ENCODE data around the gene DHDDS. TPM values are rescaled to one million over a fixed set of nuclear protein-coding genes. Genes with fewer than 3 reads are reported as not detected.

DHDDS gene
- total and polyA plus RNA-seq, 2 of the 13 experiments (the other 11 are each of a cell fraction or from before 2014, with no cell fraction given), result 18.9 to 28.3 TPM

DNA sequence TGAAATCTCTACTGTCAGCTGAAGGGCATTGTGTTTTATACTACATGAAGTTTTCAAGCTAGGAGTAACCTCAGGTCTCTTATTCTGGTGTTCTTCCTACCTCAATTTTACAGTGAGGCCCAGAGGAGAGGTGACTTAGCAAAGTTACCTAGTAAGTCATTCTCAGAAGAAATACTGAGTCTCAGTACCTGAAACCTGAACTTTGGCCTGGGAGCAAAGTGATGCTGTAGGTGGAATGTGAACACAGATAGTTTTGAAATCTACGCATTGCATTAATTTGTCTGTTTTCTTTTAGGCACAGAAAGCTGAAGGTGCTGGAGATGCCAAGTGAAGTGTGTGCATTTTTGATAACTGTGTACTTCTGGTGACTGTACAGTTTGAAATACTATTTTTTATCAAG lies 42.7 kb downstream of the DHDDS start (continued):
- no peak for TF ChIP-seq LCORL (IDR thresholded peaks at IDR 0.05)
- TF ChIP-seq LCORL (CRISPR knock-in tag; IDR thresholded peaks at IDR 0.05), result no peak
- peak; percentile 99 for TF ChIP-seq ZSCAN21 (CRISPR knock-in tag; IDR thresholded peaks at IDR 0.05; ENCODE audit: borderline replicate concordance)
- TF ChIP-seq NCOR1 (IDR thresholded peaks at IDR 0.05; ENCODE audit: borderline replicate concordance, low read length), result no peak
- TF ChIP-seq TGIF2 (CRISPR knock-in tag; IDR thresholded peaks at IDR 0.05), result no peak
- TF ChIP-seq, protein P1, sequence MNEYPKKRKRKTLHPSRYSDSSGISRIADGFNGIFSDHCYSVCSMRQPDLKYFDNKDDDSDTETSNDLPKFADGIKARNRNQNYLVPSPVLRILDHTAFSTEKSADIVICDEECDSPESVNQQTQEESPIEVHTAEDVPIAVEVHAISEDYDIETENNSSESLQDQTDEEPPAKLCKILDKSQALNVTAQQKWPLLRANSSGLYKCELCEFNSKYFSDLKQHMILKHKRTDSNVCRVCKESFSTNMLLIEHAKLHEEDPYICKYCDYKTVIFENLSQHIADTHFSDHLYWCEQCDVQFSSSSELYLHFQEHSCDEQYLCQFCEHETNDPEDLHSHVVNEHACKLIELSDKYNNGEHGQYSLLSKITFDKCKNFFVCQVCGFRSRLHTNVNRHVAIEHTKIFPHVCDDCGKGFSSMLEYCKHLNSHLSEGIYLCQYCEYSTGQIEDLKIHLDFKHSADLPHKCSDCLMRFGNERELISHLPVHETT (CRISPR knock-in tag; conservative IDR thresholded peaks at IDR 0.05), result no peak
- no peak for TF ChIP-seq ZNF503 (CRISPR knock-in tag; IDR thresholded peaks at IDR 0.05)
- TF ChIP-seq ZSCAN9 (CRISPR knock-in tag; IDR thresholded peaks at IDR 0.05; ENCODE audit: borderline replicate concordance), result peak; percentile 90
- no peak for TF ChIP-seq NBN (conservative IDR thresholded peaks at IDR 0.05)
- no peak for TF ChIP-seq KDM3A (CRISPR knock-in tag; IDR thresholded peaks at IDR 0.05; ENCODE audit: low read depth)
- TF ChIP-seq ZNF407 (CRISPR knock-in tag; IDR thresholded peaks at IDR 0.05; ENCODE audit: not compliant biosample characterization), result no peak
- TF ChIP-seq RARG (CRISPR knock-in tag; IDR thresholded peaks at IDR 0.05; ENCODE audit: low read depth), result no peak
- TF ChIP-seq, protein P2, sequence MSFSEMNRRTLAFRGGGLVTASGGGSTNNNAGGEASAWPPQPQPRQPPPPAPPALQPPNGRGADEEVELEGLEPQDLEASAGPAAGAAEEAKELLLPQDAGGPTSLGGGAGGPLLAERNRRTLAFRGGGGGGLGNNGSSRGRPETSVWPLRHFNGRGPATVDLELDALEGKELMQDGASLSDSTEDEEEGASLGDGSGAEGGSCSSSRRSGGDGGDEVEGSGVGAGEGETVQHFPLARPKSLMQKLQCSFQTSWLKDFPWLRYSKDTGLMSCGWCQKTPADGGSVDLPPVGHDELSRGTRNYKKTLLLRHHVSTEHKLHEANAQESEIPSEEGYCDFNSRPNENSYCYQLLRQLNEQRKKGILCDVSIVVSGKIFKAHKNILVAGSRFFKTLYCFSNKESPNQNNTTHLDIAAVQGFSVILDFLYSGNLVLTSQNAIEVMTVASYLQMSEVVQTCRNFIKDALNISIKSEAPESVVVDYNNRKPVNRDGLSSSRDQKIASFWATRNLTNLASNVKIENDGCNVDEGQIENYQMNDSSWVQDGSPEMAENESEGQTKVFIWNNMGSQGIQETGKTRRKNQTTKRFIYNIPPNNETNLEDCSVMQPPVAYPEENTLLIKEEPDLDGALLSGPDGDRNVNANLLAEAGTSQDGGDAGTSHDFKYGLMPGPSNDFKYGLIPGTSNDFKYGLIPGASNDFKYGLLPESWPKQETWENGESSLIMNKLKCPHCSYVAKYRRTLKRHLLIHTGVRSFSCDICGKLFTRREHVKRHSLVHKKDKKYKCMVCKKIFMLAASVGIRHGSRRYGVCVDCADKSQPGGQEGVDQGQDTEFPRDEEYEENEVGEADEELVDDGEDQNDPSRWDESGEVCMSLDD (CRISPR knock-in tag; IDR thresholded peaks at IDR 0.05; ENCODE audit: borderline replicate concordance), result no peak
